GM18517 (cell line): ENCODE data around the gene CTSS.
A peak's percentile ranks its signal among the peaks of the same experiment; 100 is the strongest.

ENCODE experiments used
- ATAC-seq: cut with Tn5 transposase; IDR thresholded peaks from one replicate; pipeline ENCODE4 v1.9.1; 2021; ENCODE audit warnings: mild to moderate bottlenecking, moderate library complexity; ENCODE audit not compliant: unreplicated experiment

The CTSS gene

DNA sequence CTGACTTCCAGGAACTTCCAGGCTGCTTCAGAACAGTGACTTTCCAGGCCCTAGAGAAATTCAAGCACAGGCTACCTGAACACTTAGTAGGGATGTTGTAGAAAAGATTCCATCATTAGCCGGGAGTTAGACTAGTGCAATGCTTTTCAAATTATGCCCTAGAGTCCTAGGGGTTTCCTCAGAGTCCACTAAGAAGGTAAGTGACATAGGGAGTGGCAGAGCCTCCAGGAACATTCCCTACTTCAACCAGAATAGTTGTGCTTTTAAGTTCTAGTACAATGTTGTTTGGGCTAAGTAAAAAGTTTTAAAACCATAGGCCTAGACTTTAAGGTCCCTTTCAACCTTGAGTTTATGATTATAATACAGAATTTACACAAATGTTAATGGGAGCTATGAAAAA lies 59.5 kb downstream of the CTSS start:
- no peak for ATAC-seq

DNA sequence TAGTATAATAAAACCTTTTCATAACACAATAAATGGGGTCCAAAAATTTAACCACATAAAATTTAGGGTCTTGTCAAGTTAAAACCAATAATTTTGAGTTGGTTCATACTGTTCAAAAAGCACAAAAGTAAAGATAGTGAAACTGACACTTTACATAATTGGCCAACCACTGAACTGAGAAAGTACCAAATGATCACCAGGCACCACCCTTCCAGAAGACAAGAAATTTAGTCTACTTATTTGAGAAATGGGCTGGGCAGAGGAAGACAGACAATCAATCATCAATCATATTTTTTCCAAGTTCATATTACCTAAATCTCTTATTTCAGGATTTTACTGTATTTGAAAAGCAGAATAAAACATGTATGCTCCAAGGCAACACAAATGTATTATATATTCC lies 62.2 kb downstream of the CTSS start:
- ATAC-seq, result no peak

- peak; percentile 98 for ATAC-seq
Measured at GRCh38 chr1:150696995-150697927, 68.3 kb downstream of the CTSS start, which contains the start of gene GOLPH3L. GOLPH3L (minus strand) TSS chr1:150697154; CDS start chr1:150694838, 2,316 bp downstream.

GRCh38 chr1:150696590-150696989 lies 69.0 kb downstream of the CTSS start:
- no peak for ATAC-seq

DNA sequence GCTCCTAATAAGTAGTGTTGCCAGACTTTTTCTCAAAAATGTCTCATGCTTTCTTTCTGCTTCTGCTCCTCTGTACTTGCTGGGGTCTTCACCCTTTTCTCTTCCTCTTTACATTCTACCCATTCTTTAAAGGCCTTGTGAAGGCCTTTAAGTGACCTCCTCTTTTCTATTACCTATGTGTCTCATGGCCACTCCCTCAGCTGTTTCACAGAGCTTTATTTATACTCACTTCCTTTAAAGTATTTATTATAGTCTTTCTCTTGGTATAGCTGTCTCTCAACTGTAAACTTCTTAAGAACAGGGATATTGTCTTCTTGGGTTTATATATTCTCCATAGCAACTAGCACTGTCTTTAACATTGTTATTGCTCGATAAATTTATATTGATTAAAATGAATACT lies 69.4 kb downstream of the CTSS start:
- no peak for ATAC-seq

DNA sequence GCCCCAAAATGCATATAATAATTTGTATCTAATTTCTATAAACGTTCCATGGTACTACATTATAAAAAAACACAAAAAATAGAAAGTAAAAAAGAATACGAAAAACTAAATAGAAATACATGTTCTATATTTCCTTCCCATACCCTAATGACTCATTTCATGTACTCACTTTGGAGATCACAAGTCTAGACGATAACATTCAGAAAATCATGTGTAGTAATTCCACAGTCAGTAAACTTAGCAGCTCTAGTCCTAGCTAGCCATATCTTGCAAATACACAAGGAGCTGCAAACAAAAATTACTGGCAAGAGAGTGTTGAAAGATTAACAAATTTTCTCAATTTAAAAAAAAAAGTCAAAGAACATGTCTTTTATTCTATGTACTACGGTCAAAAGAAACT lies 70.0 kb downstream of the CTSS start:
- no peak for ATAC-seq

DNA sequence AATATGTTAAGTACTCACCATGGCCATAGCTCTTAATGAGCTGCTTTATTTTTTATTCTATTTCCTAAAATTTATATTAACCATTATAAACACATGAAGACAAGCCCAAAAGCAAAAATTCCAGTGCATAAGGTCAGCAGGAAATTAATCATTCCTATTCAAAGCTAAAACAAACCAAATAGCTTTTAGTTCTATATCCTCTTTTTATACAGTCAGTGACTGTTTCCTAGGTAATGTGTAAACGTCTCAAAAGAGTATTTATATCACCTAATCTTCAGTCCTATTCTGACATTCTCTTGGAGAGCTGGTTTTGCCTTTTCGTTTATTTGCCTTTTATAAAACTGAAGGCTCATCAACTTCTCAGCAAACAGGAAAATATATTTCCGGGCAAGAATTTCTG lies 72.9 kb downstream of the CTSS start:
- no peak for ATAC-seq

DNA sequence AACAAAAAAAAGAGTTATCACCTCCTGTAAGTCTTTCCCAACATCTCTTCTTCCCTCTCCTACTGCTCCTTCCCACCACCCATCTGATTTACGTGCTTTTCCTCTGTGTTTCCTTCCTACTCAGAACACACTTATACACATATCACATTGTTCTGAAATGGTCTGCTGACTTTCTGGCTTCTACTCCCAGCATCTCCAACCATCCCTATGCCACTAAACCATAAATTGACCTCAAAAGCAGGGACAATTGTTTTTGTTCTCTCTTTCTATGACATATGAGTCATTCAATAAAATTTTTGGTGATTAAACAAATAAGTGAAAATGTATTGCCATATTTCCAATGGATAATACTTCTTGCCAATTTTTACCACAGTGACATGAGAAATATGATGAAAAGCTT lies 76.8 kb downstream of the CTSS start:
- no peak for ATAC-seq

- ATAC-seq, result no peak
Measured at GRCh38 chr1:150686275-150686674, 79.3 kb downstream of the CTSS start.

- no peak for ATAC-seq
Measured at GRCh38 chr1:150683914-150684313, 81.7 kb downstream of the CTSS start.
